ENCODE measurements around the gene FXYD5.

GRCh38 chr19:35155981-35156672 is 1.6 kb downstream of the FXYD5 start:
- TF ChIP-seq CTCF (conservative IDR thresholded peaks at IDR 0.05; ENCODE audit: low read length) (no peak), EZH2phosphoT487 (IDR thresholded peaks at IDR 0.05; ENCODE audit: borderline replicate concordance, low read depth, low read length) (no peak)
